ENCODE data around the gene RBMY1A1.
"Not testable (repeated sequence)": the region's sequence is repeated elsewhere in the genome, so short reads cannot be mapped to it uniquely, and the experiment has no call there.

Gene RBMY1A1

GRCh38 chrY:21534579-21534978 lies at the start of gene RBMY1A1:
Gene RBMY1A1 (plus strand): TSS chrY:21534879. CDS start chrY:21536892, 2,013 bp downstream.
- not testable (repeated sequence) for DNase-seq (ENCODE audit: low read depth, low spot score)

- DNase-seq (ENCODE audit: low read depth, low spot score): not testable (repeated sequence)
Measured at GRCh38 chrY:21511038-21511437, 23.6 kb upstream of the RBMY1A1 start, which contains the start of gene RBMY1B. Gene RBMY1B (plus strand): TSS chrY:21511338. CDS start chrY:21513351, 2,013 bp downstream.

GRCh38 chrY:21559316-21559984 lies 24.8 kb downstream of the RBMY1A1 start:
- not testable (repeated sequence) for DNase-seq (ENCODE audit: low read depth, low spot score)

- no peak for DNase-seq (ENCODE audit: low read depth, low spot score)
Measured at GRCh38 chrY:21585449-21585848, 50.8 kb downstream of the RBMY1A1 start.

- DNase-seq (ENCODE audit: low read depth, low spot score): not testable (repeated sequence)
Measured at GRCh38 chrY:21586454-21586853, 51.8 kb downstream of the RBMY1A1 start.

GRCh38 chrY:21592059-21592458 lies 57.4 kb downstream of the RBMY1A1 start:
- no peak for DNase-seq (ENCODE audit: low read depth, low spot score)

GRCh38 chrY:21596287-21596686 lies 61.6 kb downstream of the RBMY1A1 start:
- not testable (repeated sequence) for DNase-seq (ENCODE audit: low read depth, low spot score)
